Measurements from ENCODE around the gene LOXHD1.

LOXHD1 gene

DNA sequence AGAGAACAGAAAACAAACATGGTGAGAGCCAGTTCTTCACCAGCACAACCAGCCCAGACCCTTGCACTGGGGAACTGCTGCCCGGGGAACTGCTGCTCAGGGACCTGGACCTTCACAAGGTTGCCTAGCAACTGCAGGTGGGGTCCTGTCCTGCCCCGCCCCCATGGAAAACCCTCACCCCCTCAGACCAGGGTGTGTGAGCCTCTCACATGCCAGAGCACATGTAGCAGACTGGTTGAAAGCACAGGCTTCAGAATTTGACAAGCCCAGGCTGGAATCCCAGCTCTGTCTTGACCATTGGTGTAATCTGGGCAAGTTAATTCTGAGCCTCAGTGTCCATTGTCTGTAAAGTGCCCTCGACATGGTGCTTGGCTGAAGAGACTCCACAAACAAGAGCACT, 118.6 kb downstream of the LOXHD1 start:
- DNase-seq, result no peak

DNA sequence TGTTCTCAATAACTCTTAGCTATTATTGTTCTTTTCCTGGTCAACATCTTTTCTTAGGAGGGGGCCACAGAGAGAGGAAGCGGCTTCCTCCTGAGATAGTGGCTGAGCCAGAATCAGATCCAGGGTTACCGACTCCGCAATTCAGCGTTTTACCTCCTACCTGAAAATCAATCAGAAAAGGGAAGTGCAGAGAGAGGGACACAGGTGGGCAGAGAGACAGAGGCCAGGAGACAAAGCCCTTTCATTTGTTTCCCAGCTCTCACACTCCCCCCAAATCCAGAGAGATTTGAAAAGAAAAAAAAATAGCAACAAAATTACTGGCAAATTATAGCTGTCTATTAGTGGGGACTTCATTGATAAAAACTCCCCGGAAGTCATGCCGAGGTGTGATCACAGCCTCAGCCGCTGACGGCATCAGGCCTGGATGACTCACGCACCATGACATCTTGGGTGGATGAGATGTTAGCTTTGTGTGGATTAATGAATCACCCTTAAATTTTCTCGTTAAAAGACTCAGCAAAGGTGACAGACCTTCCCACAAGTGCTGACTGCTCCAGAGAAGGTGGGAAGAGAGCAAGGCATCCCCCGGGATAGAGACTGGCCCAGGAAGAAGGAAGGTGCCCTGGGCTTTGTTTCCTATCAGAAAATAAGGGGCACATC, 120.7 kb downstream of the LOXHD1 start:
- no peak for DNase-seq

DNA sequence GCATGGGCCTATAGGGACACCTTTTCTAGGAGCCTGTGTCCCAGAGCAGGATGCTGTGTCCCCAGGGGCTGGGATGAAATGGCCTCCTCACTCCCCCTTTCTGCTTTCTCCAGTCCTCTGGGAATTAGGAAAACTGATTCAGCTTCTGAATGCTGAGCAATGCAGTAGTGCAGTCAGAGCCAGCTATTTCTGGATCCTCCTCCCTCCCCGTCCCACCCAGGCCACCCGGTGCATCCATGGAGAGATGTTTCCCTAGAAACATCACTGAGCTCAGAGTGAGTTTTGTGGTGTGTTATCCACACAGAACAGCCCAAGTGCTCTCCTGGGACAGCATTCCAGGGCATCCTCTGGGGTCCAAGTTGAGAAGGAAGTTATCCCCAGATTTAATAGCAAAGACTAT, 125.5 kb downstream of the LOXHD1 start:
- no peak for DNase-seq

DNA sequence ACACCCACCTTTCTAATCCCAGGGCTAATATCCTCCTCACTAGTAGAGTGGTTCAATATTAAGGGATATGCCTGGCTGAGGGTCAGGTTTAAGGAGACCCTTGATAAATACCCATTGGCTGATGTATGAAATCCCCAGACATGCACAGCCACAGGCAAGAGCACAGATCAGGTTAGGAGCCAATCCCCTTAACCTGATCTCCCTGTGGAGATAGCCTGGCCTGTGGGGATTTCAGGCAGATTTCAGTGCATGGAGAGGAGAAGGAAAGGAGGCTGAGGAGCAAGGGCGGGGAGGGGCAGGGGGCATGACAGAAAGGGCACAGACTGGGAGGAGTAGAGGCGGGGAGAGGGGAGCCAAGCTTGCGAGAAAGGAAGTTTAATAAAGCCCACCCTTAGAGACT, 129.0 kb downstream of the LOXHD1 start:
- no peak for DNase-seq

DNA sequence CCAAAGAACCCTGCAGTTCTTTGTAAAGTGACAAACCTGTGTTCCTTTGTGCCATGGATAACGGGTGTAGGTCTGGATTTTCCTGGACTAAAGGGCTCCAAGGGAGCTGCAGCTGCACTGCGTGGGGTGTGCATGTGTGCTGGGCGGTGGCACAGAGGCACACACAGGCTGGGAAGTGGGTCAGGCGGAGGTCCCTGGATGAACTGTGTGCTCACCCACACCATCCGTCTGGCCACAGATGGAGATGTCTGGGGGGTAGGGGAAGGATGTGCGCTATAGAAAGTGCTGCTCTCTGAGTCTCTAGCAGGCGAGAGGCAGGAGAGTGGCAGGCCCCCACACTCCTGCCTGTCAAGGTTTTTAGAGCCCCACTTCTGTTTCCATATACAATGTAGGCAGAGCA, 137.2 kb downstream of the LOXHD1 start:
- no peak for DNase-seq

DNA sequence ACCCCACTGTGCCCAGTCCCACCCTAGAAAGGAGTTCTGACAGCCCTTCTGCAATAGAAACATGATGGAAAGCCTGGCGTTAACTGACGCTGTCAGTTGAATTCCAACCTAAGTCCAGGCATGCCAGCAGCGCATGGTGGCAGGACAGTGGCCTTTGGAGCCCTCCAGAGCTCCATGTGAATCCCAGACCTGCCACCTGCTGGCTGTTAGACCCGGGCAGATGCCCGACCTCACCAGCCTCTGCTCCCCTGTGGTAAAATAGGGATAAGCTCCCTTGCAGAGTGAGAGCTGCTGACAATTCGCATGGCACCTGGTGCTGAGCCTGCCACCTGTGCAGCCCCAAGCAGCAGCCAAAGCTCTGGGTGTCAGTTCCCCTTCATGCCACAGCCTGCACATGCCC, 138.6 kb downstream of the LOXHD1 start:
- DNase-seq, result no peak

DNA sequence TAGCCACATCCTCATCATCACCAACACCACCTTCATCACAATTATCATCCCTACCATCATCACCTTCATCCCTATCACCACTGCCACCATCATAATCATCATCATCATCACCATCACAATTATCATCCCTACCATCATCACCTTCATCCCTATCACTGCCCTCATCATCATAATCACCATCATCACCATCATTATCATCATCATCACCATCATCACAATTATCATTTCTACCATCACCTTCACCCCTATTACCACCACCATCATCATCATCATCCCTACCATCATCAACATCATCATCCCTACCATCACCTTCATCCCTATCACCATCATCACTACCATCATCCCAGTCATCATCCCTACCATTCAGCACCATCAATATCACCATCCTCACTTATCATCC, 140.5 kb downstream of the LOXHD1 start:
- DNase-seq, result no peak

DNA sequence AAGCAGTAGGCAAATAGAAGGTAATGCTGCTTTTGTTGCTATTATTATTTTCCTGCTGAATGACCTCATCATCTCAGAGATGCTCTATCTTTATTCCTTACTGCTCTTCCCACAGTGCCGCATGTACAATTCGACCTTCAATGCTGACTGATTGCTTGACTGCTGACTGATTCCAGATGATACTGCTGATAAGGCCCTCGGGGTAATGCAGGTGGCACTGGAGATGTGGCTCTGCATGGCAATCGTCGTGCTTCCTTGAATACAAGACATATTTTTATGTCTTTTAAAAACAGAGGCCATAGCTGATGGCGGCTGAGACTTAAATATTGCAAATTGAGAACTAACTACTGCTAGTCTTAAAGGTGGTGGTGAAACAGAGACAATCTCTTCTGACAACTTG, 146.6 kb downstream of the LOXHD1 start:
- DNase-seq, result no peak

DNA sequence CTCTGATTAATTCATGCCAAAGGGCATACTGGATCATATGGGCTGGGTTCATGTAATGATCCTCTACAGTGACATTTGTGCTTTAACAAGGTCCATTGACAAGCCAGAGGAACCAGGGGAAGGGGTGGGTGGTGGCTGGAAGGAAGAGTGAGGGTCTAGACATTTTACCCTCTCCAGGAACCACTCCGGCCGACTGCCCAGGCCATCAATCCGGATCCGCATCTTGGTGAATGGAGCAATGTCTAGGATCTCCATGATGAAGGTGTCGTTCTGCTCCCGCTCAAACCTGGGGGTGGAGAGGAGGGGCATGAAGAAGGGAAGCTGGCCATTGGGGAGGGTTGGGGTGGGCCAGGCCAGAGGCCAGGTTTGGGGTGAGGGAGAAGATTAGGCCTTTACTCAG, 147.5 kb downstream of the LOXHD1 start:
- no peak for DNase-seq

DNA sequence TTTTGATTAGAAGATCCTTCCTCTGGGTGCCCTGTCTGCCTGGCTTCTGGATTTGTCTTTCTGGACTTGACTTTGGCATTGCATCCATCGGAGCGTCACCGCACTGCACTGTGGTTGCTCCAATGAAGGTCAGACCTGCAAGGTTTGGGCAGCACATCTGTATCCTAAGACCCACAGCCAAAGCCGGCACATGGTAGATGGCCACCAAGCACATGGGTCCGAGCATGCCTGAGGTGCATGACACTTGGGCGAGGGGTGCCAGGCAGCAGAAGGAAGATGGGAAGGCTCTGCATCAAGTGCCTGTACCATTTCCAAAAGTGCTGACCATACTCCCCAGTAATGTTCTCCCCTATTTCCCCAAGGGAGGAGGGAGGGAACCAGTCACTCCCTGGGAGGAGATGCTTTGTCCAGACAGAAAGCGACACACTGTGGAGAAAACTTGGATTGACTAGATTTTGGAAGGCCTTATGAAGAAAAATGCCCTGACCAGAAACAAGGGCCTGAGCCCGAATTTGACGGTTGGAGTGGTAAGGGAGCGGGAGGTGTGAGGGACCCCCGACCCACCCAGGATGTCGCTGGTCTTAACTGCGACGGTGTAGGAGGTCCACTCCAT, 149.9 kb downstream of the LOXHD1 start:
- DNase-seq, result no peak

DNA sequence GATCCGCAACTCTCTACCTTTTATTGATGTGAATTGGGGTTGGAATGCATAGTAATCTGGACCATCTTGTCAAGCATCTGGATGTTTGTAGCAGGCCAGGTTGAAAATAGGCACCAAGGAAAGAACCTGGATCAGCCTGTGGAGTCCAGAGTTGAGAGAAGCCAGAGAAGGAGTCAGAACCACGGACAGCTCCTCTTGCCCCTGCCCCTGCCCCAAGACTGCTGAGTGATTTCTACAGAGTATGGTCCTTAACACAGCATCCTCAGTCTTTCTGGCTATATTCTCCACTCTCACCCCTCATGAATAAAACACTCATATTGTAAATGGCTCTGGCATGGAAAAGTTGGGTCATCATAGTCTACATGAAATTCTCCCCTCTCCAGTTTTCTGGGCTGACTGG, 154.6 kb downstream of the LOXHD1 start:
- DNase-seq, result peak; percentile 30

DNA sequence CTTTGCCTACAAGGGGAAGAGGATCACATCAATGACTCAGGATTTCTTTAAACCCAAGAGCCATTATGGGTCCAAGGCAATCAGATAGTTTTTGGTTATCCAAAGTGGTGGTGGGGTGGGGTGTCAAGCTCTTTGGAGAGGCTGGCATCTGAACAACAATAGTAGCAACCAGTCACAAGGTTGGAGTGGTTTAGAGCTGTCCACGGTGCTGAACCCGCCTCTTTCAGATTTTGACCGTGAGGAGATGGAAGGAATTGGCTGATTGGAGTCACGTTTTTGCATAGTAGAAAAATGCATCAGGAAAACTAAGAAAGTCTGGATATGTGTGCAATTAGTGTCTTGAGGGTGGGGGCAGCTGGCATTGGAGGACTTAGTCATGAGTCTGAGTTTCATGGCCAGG, 159.9 kb downstream of the LOXHD1 start:
- DNase-seq, result peak; percentile 57

DNA sequence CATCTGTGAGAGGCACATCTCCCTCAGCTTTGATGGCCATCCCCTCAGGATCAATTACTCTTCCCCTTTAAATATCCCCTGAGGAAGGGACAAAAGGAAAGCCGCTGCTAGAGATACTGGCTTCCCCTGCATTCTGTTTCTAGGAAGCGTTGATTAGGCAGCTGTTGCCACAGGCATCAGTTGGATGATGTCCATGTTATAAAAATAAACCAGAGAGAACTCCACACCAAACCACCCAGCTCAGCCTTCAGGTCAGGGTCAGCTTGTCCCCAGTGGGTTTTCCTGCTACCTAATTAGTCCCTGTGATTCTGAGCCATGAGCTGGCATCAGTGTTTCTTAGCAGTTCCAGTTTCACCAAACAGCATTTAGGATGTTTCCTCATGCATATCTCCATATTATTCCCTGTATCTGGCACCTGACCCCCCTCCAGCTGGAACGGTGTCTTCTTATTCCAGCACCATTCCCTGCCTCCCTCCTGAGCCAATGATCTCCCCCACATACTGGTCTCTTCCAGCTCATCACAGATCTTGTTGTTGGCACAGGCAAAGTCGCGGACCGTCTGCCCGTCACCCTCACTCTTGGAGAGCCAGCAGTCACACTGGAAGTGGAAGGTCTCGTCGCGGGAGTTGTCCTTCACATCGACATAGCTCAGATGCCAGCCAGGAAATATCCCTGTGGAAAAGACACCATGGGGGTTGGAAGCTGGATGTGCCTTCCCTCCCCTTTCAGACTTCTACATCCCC, 168.4 kb downstream of the LOXHD1 start:
- no peak for DNase-seq

DNA sequence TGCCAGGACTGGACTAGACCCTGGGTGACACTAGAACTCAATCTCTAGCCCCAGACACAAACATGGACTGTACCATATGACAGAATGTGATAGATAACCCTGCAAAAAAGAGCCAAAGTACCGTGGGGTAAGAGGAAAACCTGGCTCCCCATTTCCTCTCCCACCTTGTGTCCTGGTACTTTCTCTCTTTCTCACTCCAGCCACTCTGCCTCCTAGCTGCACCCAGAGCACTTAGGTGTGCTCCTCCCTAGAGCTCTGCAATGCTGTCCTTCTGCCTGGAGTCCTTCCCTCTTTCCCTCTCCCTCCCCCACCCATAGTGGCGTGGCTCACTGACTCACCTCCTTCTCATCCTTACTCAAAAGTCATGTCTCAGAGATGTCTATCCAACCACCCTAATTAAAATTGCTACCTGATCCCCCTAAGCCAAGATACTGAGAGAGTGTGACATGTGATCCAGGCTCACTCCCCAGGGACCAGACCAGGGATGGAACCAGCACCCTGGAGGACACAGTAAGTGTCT, 171.3 kb downstream of the LOXHD1 start:
- no peak for DNase-seq

DNA sequence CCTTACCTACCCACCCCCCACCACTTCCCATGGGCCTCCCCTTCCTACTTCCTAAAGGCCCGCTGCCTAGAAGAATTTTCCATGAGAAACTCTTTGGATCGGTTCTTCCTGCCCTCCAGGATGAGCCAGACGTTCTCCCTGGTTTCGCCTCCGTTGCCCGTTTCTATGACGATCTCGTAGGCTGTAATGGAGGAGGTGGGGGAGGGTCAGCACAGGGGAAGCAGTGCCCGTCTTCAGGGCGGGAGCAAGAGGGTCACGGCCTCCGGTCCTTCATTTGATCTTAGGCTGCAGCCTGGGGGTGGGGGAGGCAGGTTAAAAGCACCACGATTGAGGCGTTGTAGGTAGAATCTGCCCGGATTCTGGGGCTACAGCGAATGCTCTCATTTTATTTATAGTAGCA, 172.0 kb downstream of the LOXHD1 start:
- DNase-seq, result no peak

DNA sequence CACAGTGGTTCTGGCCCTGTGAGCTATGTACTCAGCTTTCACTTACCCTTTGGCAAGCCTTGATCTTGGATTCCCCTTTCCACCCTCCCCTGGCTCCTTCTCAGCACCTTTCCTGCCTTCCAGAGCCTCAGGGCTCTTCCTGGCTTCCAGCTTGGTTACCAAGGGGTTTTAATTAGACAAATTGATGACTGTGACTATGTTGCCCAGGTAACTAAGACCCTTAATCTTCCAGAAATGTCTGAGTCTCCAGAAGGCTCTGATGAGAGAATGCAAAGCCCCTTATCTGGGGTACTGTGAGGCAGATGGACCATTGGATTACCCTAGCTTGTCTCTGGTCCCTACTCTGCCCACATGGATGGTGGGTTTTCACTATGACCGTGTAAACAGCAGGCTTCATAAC, 174.2 kb downstream of the LOXHD1 start:
- no peak for DNase-seq

DNA sequence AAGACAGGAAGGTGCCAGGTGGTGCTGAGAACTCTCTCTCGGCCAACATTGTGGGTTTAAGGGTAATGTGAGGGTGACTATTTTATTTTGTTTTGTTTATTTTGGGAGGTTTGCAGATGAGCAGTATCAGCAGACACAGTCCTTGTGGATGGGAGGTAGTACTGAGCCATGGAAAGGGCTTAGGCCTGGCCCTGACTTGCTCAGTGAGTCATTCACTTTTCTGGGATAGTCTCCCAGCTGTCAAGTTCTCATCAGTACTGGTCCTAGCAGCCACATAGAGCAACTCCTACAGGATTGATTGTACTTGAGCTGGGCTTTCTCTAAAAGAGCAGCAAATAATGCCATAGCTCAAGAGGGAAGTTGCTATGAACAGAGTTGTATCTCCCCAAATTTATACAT, 175.2 kb downstream of the LOXHD1 start:
- DNase-seq, result no peak

DNA sequence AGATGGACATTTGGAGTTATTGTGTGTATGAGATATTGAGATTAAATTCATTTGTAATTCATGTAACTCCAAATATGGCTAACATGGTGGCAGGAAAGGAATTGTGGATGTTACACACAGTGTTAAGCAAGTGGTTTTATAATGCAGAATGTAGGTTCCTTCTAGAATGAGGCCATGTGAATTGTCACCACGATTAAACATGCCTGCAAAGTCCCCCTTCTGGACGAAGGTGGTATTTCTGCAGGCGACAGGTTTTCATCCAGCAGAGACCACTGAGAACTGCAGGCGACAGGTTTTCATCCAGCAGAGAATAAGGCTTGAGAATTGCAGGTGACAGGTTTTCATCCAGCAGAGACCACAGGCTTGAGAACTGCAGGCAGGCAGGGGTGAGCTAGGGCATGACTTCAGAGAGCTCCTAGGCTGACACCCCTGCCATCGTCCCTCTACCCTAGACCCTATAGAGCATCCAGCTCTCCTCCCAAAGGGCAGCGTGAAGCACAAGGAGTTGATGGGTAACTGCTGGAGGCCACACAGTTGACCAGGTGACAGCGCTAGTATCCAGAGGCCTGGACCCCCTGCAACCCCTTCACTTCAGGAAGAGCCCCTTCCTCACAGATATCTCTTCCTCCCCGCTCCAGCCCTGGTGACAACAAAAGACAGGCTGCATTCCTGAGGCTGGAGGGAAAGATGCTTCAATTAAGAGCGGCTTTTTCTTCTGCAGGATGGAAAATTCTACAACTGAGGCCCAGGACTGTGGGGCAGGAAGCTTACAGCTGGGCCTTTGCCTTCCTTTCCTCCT, 175.8 kb downstream of the LOXHD1 start:
- peak; percentile 43 for DNase-seq

DNA sequence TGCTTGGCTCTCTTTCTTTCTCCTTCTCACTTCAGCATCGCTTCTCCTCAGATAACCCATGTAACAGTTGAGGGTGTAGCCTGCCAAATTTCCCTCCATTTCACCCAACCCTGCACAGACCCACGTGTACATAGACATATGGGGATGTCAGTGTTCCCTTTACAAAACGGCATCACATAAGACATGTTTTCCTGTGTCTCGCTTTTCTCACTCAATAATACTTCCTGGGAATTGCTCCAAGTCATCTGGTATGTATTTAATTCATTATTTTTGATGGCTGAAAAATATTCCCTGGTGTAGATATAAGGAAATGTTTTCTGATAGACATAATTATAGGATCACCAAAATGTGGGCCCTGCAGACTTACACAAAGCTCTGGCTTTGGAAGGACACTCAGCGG, 176.8 kb downstream of the LOXHD1 start:
- DNase-seq, result peak; percentile 48

DNA sequence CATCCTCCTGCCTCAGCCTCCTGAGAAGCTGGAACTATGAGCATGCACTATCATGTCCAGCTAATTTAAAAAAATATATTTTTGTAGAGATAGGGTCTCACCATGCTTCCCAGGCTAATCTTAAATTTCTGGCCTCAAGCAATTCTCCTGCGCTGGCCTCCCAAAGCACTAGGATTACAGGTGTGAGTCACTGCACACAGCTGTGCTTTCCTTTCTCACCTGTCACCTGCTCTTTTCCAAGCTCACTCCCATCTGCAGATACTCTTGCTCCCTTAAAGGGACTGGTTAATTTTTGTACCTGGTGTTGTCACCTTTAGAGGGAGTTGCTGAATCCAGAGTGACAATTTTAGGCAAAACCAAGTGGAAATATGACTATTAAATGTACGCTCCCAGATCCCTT, 178.2 kb downstream of the LOXHD1 start:
- no peak for DNase-seq

DNA sequence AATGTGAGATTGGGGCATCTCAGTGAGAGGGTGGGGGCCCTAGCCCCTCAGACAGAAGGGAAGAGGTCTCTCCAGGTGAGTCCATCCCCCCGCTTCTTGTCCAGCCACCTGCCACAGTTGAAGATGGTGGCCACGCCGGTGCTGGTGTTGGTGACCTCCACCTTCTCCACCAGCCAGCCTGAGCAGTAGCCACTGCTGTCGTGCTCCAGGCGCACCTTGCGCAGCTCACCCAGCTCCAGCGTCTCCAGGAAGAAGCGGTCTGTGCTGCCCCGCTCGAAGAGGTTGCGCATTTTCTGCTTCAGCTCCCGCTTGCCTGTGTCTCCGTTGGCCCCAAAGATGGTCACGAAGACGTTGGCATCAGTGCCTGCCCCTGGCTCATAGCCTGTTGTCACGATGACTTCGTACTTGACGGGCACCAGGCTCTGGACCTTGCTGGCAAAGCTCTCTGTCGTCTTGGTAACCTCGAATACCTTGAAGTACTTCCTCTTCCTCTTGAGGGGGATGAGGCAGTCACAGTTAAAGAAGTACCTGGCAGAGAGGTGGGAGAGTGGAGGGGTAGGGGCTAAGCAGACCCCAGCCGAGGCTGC, 179.5 kb downstream of the LOXHD1 start:
- no peak for DNase-seq

DNA sequence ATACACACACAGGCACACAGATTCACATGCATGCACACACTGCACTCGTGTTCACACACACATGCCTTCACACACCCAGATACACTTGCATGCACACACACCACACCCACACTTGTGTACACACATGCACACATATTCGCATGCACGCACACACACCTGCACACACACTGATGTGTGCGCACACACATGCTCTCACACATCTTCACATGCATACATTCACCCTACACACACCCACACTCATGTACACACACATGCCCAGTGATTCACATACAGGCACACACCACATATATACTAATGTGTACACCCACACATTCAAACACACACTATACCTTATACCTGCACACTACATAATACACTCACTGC, 181.6 kb downstream of the LOXHD1 start:
- DNase-seq, result no peak

All from right hindlimb (tissue), 1 donor.